SK-N-SH treated with all-trans-retinoic acid at 6 μM for 48 hours (cell line): ENCODE data around the gene TMEM190.

ENCODE experiments used
- ARNTL ChIP-seq: fragments of 450-650 bp; formaldehyde crosslinking; IDR thresholded peaks from 2 replicates; pipeline ENCODE4 v1.5.0; 2020; ENCODE audit warnings: low read depth, mild to moderate bottlenecking, moderate library complexity, borderline replicate concordance
- CREB5 ChIP-seq: fragments of 250-450 bp; sonication (Bioruptor Pico); IDR thresholded peaks from 2 replicates; pipeline ENCODE4 v1.5.1; 2020; ENCODE audit warnings: low read depth, mild to moderate bottlenecking, moderate library complexity
- CSDC2 ChIP-seq: fragments of 250-450 bp; sonication (Bioruptor Pico); IDR thresholded peaks from 2 replicates; pipeline ENCODE4 v1.5.0; 2020; ENCODE audit warnings: mild to moderate bottlenecking, moderate library complexity
- ISL1 ChIP-seq: fragments of 250-450 bp; sonication (Bioruptor Pico); IDR thresholded peaks from 2 replicates; pipeline ENCODE4 v2.1.2; 2022; ENCODE audit warnings: mild to moderate bottlenecking, moderate library complexity
- PATZ1 ChIP-seq: fragments of 250-450 bp; sonication (Bioruptor Pico); IDR thresholded peaks from 2 replicates; pipeline ENCODE4 v1.8.0; 2020; ENCODE audit warnings: mild to moderate bottlenecking, moderate library complexity, borderline replicate concordance
- POU6F1 ChIP-seq: fragments of 250-450 bp; sonication (Bioruptor Pico); IDR thresholded peaks from 2 replicates; pipeline ENCODE4 v1.8.0; 2021; ENCODE audit warnings: low read depth, mild to moderate bottlenecking, moderate library complexity, borderline replicate concordance
- PPARA ChIP-seq: fragments of 250-450 bp; sonication (Bioruptor Pico); IDR thresholded peaks from 2 replicates; pipeline ENCODE4 v1.5.0; 2020; ENCODE audit warnings: mild to moderate bottlenecking, borderline replicate concordance
- RARB ChIP-seq: fragments of 250-450 bp; sonication (Bioruptor Pico); IDR thresholded peaks from 2 replicates; pipeline ENCODE4 v1.8.0; 2021; ENCODE audit warnings: mild to moderate bottlenecking, moderate library complexity
- TOX ChIP-seq: fragments of 250-450 bp; sonication (Bioruptor Pico); IDR thresholded peaks from 2 replicates; pipeline ENCODE4 v1.8.0; 2021; ENCODE audit warnings: mild to moderate bottlenecking, moderate library complexity, borderline replicate concordance
- ZFP3 ChIP-seq: fragments of 250-450 bp; sonication (Bioruptor Pico); IDR thresholded peaks from 2 replicates; pipeline ENCODE4 v1.5.0; 2020; ENCODE audit warnings: mild to moderate bottlenecking, moderate library complexity
- ZFP30 ChIP-seq: fragments of 450-650 bp; formaldehyde crosslinking; IDR thresholded peaks from 2 replicates; pipeline ENCODE4 v1.5.0; 2022; ENCODE audit warnings: mild to moderate bottlenecking, moderate library complexity
- ZNF70 ChIP-seq: fragments of 450-650 bp; formaldehyde crosslinking; IDR thresholded peaks from 2 replicates; pipeline ENCODE4 v1.5.0; 2020; ENCODE audit warnings: mild to moderate bottlenecking, moderate library complexity
- TF ChIP-seq, protein P1 (sequence below): fragments of 250-450 bp; sonication (Bioruptor Pico); IDR thresholded peaks from 2 replicates; pipeline ENCODE4 v1.5.0; 2020; ENCODE audit warnings: mild to moderate bottlenecking, moderate library complexity

- TF ChIP-seq ZFP30 (CRISPR knock-in tag) (no peak), RARB (CRISPR knock-in tag) (no peak), ZFP3 (CRISPR knock-in tag) (no peak), TOX (no peak), POU6F1 (CRISPR knock-in tag) (no peak), ARNTL (no peak), ZNF70 (CRISPR knock-in tag) (no peak), PPARA (no peak), CSDC2 (no peak), ISL1 (CRISPR knock-in tag) (no peak), CREB5 (CRISPR knock-in tag) (no peak), PATZ1 (no peak)
- TF ChIP-seq, protein P1, sequence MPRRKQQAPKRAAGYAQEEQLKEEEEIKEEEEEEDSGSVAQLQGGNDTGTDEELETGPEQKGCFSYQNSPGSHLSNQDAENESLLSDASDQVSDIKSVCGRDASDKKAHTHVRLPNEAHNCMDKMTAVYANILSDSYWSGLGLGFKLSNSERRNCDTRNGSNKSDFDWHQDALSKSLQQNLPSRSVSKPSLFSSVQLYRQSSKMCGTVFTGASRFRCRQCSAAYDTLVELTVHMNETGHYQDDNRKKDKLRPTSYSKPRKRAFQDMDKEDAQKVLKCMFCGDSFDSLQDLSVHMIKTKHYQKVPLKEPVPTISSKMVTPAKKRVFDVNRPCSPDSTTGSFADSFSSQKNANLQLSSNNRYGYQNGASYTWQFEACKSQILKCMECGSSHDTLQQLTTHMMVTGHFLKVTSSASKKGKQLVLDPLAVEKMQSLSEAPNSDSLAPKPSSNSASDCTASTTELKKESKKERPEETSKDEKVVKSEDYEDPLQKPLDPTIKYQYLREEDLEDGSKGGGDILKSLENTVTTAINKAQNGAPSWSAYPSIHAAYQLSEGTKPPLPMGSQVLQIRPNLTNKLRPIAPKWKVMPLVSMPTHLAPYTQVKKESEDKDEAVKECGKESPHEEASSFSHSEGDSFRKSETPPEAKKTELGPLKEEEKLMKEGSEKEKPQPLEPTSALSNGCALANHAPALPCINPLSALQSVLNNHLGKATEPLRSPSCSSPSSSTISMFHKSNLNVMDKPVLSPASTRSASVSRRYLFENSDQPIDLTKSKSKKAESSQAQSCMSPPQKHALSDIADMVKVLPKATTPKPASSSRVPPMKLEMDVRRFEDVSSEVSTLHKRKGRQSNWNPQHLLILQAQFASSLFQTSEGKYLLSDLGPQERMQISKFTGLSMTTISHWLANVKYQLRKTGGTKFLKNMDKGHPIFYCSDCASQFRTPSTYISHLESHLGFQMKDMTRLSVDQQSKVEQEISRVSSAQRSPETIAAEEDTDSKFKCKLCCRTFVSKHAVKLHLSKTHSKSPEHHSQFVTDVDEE (CRISPR knock-in tag), result no peak
Measured at GRCh38 chr19:55392820-55393761, 16.5 kb downstream of the TMEM190 start.
